ENCODE results near the gene DTNB.
A peak's percentile ranks its signal among the peaks of the same experiment; 100 is the strongest.
"Not testable (repeated sequence)": the region's sequence is repeated elsewhere in the genome, so short reads cannot be mapped to it uniquely, and the experiment has no call there.

DTNB gene

DNA sequence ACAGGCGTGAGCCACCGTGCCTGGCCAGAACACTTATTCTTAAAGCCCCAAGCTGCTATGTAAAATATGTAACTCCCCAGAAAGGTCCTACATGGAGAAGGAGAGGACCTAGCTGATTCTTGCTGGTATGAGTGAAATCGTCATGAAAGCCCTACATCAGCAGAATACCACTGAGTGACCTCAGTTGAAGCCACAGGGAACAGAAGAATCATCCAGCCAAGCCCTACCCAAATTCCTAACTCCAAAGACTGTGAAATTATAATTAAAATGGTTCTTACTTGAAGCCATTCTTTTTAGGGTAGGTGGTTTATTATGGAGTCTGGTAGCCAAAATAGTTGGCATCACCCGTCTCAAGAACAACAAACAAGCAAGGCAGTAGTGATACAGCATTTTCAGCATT, 4.5 kb upstream of the DTNB start:
- Histone ChIP-seq H3K9me3 (ENCODE audit: severe bottlenecking) (peaks cover 3% of the 10 kb centered on the region), H3K36me3 (peaks cover 2% of the 10 kb centered on the region; the same call in 1 of the 2 replicates), H3K4me3 (ENCODE audit: low read depth, low read length) (no peak overlapping the region), H3K27ac (no peak overlapping the region), H3K27me3 (ENCODE audit: insufficient read depth, low read depth, severe bottlenecking) (no peaks in the 10 kb centered on the region)
- no peak for DNase-seq
- TF ChIP-seq, protein P1, sequence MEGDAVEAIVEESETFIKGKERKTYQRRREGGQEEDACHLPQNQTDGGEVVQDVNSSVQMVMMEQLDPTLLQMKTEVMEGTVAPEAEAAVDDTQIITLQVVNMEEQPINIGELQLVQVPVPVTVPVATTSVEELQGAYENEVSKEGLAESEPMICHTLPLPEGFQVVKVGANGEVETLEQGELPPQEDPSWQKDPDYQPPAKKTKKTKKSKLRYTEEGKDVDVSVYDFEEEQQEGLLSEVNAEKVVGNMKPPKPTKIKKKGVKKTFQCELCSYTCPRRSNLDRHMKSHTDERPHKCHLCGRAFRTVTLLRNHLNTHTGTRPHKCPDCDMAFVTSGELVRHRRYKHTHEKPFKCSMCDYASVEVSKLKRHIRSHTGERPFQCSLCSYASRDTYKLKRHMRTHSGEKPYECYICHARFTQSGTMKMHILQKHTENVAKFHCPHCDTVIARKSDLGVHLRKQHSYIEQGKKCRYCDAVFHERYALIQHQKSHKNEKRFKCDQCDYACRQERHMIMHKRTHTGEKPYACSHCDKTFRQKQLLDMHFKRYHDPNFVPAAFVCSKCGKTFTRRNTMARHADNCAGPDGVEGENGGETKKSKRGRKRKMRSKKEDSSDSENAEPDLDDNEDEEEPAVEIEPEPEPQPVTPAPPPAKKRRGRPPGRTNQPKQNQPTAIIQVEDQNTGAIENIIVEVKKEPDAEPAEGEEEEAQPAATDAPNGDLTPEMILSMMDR (IDR thresholded peaks at IDR 0.05; ENCODE audit: low read depth, low read length), result no peak

DNA sequence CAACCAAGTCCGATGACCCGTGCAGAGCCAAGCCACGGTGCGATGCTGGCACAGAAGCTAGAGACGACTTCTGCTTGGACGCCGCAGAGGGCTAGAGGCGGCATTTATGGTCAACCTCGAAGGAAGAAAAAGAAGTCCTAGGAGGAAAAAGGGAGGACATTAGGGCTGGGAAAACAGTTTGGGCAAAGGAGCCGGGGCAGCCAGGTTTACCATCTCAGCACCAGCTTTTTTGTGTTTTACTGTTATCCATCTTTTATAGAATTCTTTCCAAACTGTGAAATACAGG, 643 bp upstream of the DTNB start:
- no peaks in the 10 kb centered on the region for H3K27me3 ChIP-seq (ENCODE audit: insufficient read depth, low read depth, severe bottlenecking)
- H3K4me3 ChIP-seq (ENCODE audit: low read depth, low read length), result no peak overlapping the region
- no peak for DNase-seq
- TF ChIP-seq, protein P1 (IDR thresholded peaks at IDR 0.05; ENCODE audit: low read depth, low read length), result no peak
- no peak overlapping the region for H3K27ac ChIP-seq
- H3K9me3 ChIP-seq (ENCODE audit: severe bottlenecking), result peaks cover 3% of the 10 kb centered on the region
- H3K36me3 ChIP-seq, result peaks cover 2% of the 10 kb centered on the region; the same call in 1 of the 2 replicates

DNA sequence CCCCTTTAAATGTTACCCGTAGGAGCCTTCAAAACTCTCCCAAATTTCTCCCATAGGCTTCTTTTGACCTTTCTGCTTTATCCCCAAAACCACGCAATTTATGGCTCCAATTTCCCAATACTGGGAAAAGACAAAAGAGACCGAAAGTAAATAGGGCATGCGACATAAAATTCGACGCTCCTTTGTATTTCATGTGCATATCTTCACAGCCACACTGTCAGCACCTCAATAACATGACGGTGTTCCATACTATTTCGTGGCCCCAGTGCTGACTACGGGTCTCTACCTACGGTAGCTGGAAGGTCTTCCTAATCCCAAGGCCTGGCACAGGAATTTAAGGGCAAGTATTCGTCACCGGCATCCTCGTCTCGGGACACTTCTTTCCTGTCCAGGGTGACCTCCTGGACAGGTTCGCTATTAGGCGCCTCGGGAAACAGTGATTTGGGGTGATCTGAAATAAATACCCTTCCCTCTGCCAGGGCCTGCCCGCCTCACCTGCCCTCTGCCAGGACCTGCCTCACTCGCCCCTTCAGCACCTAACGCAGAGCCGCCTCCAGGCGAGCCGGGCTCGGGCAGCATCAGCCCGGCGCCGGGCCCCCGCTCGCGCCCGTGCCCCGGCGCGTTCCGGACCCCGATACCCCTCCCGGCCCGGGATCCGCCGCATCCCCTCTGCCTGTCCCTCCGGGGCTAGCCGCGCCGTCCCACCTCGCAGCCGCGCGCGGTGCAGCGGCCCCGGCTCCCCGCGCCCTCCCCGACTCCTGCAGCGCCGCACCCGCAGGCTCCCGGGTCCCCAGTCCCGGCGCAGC, 680 bp downstream of the DTNB start:
- TF ChIP-seq, protein P1 (IDR thresholded peaks at IDR 0.05; ENCODE audit: low read depth, low read length), result no peak
- peak overlapping the region; percentile 85 for H3K27ac ChIP-seq
- DNase-seq, result peak; percentile 71

DNA sequence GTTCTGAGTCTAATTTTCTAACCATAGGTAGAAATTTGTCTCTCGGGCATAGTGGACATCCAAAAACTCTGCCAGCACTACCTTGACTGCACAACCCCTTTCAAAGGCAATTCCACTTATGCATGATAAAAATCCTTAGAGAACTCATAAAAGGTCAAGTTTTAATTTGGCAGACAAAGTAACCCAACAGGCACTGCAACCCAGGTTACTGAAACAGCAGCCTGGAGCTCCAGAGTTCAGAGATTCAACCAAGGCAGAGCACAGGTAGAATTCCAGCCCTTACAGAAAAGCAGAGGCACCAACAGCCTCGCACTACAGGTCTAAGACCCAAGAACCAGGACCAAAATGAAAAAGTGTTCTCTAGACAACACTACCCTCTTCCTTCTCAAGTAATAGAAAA, 1.8 kb downstream of the DTNB start:
- H3K4me3 ChIP-seq (ENCODE audit: low read depth, low read length), result no peak overlapping the region
- TF ChIP-seq, protein P1 (IDR thresholded peaks at IDR 0.05; ENCODE audit: low read depth, low read length), result no peak
- no peak for DNase-seq

More for the DNA sequence above, 680 bp downstream of the DTNB start:
- Histone ChIP-seq H3K4me3 (ENCODE audit: low read depth, low read length) (peak overlapping the region; percentile 70), H3K36me3 (peaks cover 2% of the 10 kb centered on the region; the same call in 1 of the 2 replicates), H3K27me3 (ENCODE audit: insufficient read depth, low read depth, severe bottlenecking) (no peaks in the 10 kb centered on the region), H3K9me3 (ENCODE audit: severe bottlenecking) (peaks cover 3% of the 10 kb centered on the region)

DNA sequence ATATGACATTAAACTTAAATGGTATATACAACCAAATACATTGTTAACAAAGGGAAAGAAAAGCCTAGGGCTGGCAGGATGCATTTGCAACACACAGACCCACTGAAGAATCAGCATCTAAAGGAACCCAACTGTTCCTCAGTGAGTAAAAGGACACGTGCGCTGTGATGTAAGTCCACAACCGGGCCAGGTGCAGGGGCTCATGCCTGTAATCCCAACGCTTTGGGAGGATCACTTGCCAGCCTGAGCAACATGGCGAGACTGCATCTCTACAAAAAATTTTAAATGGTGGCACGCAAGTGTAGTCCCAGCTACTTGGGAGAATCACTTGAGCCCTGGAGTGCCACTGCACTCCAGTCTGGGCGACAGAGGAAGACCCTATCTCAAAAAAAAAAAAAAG, 3.9 kb downstream of the DTNB start:
- TF ChIP-seq, protein P1 (IDR thresholded peaks at IDR 0.05; ENCODE audit: low read depth, low read length), result no peak
- Histone ChIP-seq H3K9me3 (ENCODE audit: severe bottlenecking) (peaks cover 3% of the 10 kb centered on the region), H3K4me3 (ENCODE audit: low read depth, low read length) (no peak overlapping the region), H3K36me3 (peaks cover 2% of the 10 kb centered on the region; the same call in 1 of the 2 replicates), H3K27me3 (ENCODE audit: insufficient read depth, low read depth, severe bottlenecking) (no peaks in the 10 kb centered on the region), H3K27ac (no peak overlapping the region)
- DNase-seq, result no peak

More for the DNA sequence above, 1.8 kb downstream of the DTNB start:
- Histone ChIP-seq H3K36me3 (peaks cover 2% of the 10 kb centered on the region; the same call in 1 of the 2 replicates), H3K9me3 (ENCODE audit: severe bottlenecking) (peaks cover 3% of the 10 kb centered on the region), H3K27ac (no peak overlapping the region), H3K27me3 (ENCODE audit: insufficient read depth, low read depth, severe bottlenecking) (no peaks in the 10 kb centered on the region)

DNA sequence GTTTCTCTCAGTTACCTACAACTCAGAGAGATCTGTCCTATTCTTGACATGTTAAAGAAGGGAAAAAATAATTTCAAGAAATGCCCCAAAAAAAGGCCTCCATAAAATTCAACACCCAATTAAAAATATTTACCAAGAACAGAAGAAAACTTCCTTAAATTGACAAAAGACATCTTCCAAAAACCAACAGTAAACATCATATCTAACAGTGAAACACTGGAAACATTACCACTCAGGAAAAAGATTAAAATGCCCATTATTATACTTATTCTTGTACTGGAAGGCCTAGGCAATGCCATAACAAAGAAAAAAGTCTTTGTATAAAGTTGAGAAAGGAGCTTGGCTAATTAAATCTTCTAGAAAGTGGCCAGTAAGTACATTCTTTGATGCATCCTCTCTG, 7.2 kb downstream of the DTNB start:
- Histone ChIP-seq H3K27ac (no peak overlapping the region), H3K4me3 (ENCODE audit: low read depth, low read length) (no peak overlapping the region), H3K36me3 (no peaks in the 10 kb centered on the region), H3K9me3 (ENCODE audit: severe bottlenecking) (no peaks in the 10 kb centered on the region), H3K27me3 (ENCODE audit: insufficient read depth, low read depth, severe bottlenecking) (no peaks in the 10 kb centered on the region)
- TF ChIP-seq, protein P1 (IDR thresholded peaks at IDR 0.05; ENCODE audit: low read depth, low read length), result no peak
- no peak for DNase-seq

DNA sequence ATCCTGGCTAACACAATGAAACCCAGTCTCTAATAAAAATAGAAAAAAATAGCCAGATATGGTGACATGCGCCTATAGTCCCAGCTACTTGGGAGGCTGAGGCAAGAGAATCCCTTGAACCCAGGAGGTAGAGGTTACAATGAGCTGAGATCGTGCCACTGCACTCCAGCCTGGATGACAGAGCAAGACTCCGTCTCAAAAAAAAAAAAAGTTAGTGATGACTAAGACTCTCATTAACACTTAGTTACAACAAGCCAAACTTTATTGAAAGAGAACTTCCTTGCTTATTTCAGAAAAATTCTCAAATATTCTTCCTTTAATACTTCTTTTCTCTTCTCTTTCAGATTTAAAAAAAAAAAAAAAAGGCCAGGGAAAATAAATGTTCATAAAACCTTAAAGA, 7.9 kb downstream of the DTNB start:
- H3K27ac ChIP-seq; H3K27me3 ChIP-seq (ENCODE audit: insufficient read depth, low read depth, severe bottlenecking); H3K9me3 ChIP-seq (ENCODE audit: severe bottlenecking); DNase-seq; H3K36me3 ChIP-seq; H3K4me3 ChIP-seq (ENCODE audit: low read depth, low read length): not testable (repeated sequence)
